Fibroblast of mammary gland (primary cell): Measurements from ENCODE around the gene ATG10.

ENCODE experiments used
- DNase-seq: peaks from one replicate; pipeline ENCODE4 v3.0.0-alpha.2; 2010; ENCODE audit warnings: low read depth
- H3K4me3 ChIP-seq: 2 replicates; pipeline ENCODE4 v1.5.1; 2011; ENCODE audit warnings: low read depth, mild to moderate bottlenecking, low read length, moderate library complexity; ENCODE audit not compliant: control insufficient read depth
- TF ChIP-seq, protein P1 (sequence below): conservative IDR thresholded peaks from 2 replicates; pipeline ENCODE4 v1.5.1; 2011; ENCODE audit warnings: low read depth, low read length, inconsistent platforms; ENCODE audit not compliant: control insufficient read depth, insufficient read depth

ATG10 gene

GRCh38 chr5:82208371-82208770 is 236.5 kb downstream of the ATG10 start:
- H3K4me3 ChIP-seq: no peak overlapping the region
- TF ChIP-seq, protein P1, sequence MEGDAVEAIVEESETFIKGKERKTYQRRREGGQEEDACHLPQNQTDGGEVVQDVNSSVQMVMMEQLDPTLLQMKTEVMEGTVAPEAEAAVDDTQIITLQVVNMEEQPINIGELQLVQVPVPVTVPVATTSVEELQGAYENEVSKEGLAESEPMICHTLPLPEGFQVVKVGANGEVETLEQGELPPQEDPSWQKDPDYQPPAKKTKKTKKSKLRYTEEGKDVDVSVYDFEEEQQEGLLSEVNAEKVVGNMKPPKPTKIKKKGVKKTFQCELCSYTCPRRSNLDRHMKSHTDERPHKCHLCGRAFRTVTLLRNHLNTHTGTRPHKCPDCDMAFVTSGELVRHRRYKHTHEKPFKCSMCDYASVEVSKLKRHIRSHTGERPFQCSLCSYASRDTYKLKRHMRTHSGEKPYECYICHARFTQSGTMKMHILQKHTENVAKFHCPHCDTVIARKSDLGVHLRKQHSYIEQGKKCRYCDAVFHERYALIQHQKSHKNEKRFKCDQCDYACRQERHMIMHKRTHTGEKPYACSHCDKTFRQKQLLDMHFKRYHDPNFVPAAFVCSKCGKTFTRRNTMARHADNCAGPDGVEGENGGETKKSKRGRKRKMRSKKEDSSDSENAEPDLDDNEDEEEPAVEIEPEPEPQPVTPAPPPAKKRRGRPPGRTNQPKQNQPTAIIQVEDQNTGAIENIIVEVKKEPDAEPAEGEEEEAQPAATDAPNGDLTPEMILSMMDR: no peak
- DNase-seq: no peak

DNA sequence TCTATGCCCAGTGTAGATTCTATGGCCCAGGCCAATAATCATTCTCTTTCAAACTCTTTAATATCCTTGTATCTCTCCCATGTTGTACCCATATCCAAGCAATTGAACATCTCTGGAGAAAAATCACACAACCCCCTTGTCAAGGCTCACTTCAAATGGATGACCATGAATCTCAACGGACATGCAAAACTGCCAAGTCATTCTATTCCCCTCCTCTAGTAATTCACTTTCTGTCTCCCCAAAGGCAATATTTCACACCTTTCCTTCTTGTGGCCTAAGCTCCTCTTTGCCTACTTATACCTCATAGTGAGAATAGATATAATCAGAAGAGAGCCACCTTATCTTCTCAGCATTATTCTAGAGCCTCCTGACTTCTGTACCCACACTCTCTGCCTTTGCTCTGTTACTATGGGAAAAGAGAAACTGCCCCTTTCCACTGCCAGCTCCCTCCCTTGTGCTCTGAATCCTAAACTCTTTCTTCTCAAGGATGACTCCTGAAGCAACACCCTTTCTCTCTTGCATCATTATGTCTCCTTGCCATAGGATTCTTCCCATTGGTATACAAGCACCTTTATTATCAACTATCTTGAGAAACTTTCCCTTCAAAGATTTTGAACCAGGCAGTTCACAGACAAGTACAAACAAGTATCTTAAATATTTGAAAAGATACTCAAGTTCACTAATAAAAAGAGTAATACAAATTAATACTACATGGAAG is 240.2 kb downstream of the ATG10 start:
- TF ChIP-seq, protein P1: no peak
- DNase-seq: no peak
- H3K4me3 ChIP-seq: no peak overlapping the region

DNA sequence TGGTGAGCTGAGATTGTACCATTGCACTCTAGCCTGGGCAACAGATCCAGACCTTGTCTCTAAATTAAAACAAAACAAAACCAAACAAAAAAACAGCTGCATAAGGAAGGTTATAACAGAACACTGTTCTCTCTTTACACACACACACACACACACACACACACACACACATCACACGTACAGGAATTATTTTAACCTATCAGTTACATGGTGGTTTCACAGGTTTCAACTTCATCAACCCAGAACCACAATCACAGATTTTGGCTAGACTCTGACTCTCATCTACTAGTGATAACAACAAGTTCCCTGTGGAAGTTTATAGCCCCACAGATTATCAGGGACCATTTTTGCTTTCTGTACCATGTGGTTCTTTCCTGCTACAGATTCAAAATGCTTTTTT is 246.1 kb downstream of the ATG10 start:
- H3K4me3 ChIP-seq: no peak overlapping the region
- no peak for DNase-seq
- TF ChIP-seq, protein P1: no peak

GRCh38 chr5:82218374-82219156 is 246.7 kb downstream of the ATG10 start:
- no peak for DNase-seq
- TF ChIP-seq, protein P1: no peak
- H3K4me3 ChIP-seq: no peak overlapping the region

DNA sequence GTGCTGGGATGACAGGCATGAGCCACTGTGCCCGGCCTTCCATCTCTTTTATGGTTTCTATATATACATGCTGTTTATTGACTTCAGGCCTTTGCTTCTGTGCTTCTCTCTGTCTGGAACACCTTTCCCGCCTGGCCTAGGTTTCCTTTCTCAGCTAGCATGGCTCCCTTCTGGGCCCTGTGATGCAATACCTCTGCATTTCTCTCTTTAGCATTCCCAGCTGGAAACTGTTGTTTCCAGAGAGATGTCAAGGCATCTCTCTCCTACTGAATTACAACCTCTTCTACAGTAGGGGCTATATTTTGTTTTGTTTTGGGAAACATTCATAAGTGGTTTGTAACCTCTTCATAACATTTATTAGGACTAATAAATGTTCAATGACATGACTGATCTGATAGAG is 249.2 kb downstream of the ATG10 start:
- TF ChIP-seq, protein P1: no peak
- DNase-seq: no peak
- no peak overlapping the region for H3K4me3 ChIP-seq

GRCh38 chr5:82222597-82223574 is 251.1 kb downstream of the ATG10 start:
- no peak overlapping the region for H3K4me3 ChIP-seq
- DNase-seq: no peak
- TF ChIP-seq, protein P1: no peak
